ENCODE results near the gene RAB17. TPM values are rescaled to one million over a fixed set of nuclear protein-coding genes. Genes with fewer than 3 reads are reported as not detected.

Gene RAB17
- total RNA-seq, 1 experiment from 2014 or later, result 23.6 TPM

DNA sequence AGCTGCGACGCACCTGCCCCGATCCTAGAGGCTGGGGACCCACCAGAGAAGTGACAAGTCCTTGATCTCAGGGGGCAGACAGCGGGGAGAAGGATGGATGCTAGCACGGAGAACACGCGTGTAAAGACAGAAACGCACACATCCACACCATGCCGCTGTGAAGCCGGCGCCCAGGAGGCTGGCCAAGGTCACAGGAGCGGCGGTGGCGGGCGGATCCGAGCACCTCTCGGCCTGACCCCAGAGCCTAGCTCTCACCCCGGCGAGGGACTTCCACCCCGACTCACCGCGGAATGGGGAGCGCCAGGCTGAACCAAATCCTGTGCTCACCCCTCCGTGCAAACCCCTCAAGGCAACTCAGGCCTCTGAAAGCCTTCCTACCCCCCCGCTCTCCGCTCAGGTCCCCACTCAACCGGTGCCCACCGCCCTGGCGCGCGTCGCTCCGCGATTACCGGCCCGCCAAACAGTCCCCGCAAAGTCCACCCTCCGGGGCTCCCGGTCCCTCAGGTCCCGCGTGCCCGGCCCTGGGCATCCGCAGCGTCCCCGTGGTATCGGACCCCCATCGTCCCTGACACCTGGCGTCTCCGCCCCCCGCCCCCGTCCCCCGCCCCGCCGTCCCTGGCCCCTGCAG, 36.4 kb upstream of the RAB17 start:
- H3K36me3 ChIP-seq (ENCODE audit: control insufficient read depth, insufficient read depth, low read length), result no peaks in the 10 kb centered on the region
- CTCF ChIA-PET, result no interaction called here
- H3K27ac ChIP-seq (ENCODE audit: low read length), result peak overlapping the region; percentile 39; the same call in 1 of the 2 replicates
- in situ Hi-C loops (cut with HindIII; ENCODE audit: low pct_unique_long_range_greater_than_20kb, low sequenced_read_pairs) (no loop called here), intact Hi-C loops (cut with micrococcal nuclease; ENCODE audit: unreplicated experiment) (no loop called here)
- TF ChIP-seq TCF7L2 (IDR thresholded peaks at IDR 0.05; ENCODE audit: low read depth, low read length) (no peak), POLR2AphosphoS5 (IDR thresholded peaks at IDR 0.05; ENCODE audit: low read depth, low read length) (no peak), SIN3A (IDR thresholded peaks at IDR 0.05; ENCODE audit: borderline replicate concordance, insufficient read depth, low read depth, low read length) (no peak)
- TF ChIP-seq, protein P1, sequence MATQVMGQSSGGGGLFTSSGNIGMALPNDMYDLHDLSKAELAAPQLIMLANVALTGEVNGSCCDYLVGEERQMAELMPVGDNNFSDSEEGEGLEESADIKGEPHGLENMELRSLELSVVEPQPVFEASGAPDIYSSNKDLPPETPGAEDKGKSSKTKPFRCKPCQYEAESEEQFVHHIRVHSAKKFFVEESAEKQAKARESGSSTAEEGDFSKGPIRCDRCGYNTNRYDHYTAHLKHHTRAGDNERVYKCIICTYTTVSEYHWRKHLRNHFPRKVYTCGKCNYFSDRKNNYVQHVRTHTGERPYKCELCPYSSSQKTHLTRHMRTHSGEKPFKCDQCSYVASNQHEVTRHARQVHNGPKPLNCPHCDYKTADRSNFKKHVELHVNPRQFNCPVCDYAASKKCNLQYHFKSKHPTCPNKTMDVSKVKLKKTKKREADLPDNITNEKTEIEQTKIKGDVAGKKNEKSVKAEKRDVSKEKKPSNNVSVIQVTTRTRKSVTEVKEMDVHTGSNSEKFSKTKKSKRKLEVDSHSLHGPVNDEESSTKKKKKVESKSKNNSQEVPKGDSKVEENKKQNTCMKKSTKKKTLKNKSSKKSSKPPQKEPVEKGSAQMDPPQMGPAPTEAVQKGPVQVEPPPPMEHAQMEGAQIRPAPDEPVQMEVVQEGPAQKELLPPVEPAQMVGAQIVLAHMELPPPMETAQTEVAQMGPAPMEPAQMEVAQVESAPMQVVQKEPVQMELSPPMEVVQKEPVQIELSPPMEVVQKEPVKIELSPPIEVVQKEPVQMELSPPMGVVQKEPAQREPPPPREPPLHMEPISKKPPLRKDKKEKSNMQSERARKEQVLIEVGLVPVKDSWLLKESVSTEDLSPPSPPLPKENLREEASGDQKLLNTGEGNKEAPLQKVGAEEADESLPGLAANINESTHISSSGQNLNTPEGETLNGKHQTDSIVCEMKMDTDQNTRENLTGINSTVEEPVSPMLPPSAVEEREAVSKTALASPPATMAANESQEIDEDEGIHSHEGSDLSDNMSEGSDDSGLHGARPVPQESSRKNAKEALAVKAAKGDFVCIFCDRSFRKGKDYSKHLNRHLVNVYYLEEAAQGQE (IDR thresholded peaks at IDR 0.05; ENCODE audit: insufficient read depth in 1 of 2, low read depth in 2 of 2, low read length in 1 of 2), result no peak
- TF ChIP-seq, protein P2, sequence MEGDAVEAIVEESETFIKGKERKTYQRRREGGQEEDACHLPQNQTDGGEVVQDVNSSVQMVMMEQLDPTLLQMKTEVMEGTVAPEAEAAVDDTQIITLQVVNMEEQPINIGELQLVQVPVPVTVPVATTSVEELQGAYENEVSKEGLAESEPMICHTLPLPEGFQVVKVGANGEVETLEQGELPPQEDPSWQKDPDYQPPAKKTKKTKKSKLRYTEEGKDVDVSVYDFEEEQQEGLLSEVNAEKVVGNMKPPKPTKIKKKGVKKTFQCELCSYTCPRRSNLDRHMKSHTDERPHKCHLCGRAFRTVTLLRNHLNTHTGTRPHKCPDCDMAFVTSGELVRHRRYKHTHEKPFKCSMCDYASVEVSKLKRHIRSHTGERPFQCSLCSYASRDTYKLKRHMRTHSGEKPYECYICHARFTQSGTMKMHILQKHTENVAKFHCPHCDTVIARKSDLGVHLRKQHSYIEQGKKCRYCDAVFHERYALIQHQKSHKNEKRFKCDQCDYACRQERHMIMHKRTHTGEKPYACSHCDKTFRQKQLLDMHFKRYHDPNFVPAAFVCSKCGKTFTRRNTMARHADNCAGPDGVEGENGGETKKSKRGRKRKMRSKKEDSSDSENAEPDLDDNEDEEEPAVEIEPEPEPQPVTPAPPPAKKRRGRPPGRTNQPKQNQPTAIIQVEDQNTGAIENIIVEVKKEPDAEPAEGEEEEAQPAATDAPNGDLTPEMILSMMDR (IDR thresholded peaks at IDR 0.05), result no peak
- no peaks in the 10 kb centered on the region for H3K27me3 ChIP-seq (ENCODE audit: control insufficient read depth, insufficient read depth, low read length)
- no peak for DNase-seq (ENCODE audit: low read depth, low spot score)
- no TSS peak for BruUV-seq (replicated peaks)
- H3K4me1 ChIP-seq (ENCODE audit: control insufficient read depth, insufficient read depth, low read length), result peaks cover 20% of the 10 kb centered on the region
- POLR2A ChIA-PET, result no interaction called here
- peak; percentile 50 for ATAC-seq
- peak overlapping the region; percentile 39 to 41; a peak in 3 of 4 replicates for H3K4me3 ChIP-seq (ENCODE audit: low read depth in 2 of 2, low read length in 2 of 2)
- H3K9me3 ChIP-seq (ENCODE audit: control insufficient read depth, insufficient read depth, low read depth, low read length), result no peaks in the 10 kb centered on the region

DNA sequence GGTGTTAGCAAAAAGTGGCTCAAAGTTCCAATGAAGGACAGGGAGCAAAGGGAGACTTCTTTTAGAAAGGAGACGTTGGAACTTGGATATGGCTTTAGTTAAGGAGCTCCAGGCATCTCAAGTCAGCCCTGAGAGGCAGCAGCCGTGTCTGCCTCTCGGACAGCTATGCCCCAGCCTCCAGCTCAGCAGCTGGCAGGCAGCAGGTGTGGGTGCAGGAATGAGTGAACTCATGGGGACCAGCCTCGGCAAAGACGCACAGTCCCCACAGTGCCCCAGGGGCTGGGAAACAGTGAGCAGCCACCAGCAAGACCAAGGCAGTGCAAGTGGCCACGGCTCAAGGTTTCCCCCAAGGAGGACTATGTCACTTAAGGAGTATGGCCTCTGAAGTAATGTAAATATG, 35.2 kb upstream of the RAB17 start:
- Histone ChIP-seq H3K36me3 (ENCODE audit: control insufficient read depth, insufficient read depth, low read length) (no peaks in the 10 kb centered on the region), H3K27ac (ENCODE audit: low read length) (no peak overlapping the region), H3K9me3 (ENCODE audit: control insufficient read depth, insufficient read depth, low read depth, low read length) (no peaks in the 10 kb centered on the region), H3K27me3 (ENCODE audit: control insufficient read depth, insufficient read depth, low read length) (no peaks in the 10 kb centered on the region), H3K4me1 (ENCODE audit: control insufficient read depth, insufficient read depth, low read length) (peaks cover 17% of the 10 kb centered on the region), H3K4me3 (ENCODE audit: low read depth in 2 of 2, low read length in 2 of 2) (no peak overlapping the region)
- no peak for TF ChIP-seq SIN3A (IDR thresholded peaks at IDR 0.05; ENCODE audit: borderline replicate concordance, insufficient read depth, low read depth, low read length)
- TF ChIP-seq, protein P2 (IDR thresholded peaks at IDR 0.05), result no peak
- ATAC-seq (no peak), DNase-seq (ENCODE audit: low read depth, low spot score) (no peak)
- intact Hi-C loops (cut with micrococcal nuclease; ENCODE audit: unreplicated experiment), result no loop called here
- in situ Hi-C loops (cut with HindIII; ENCODE audit: low pct_unique_long_range_greater_than_20kb, low sequenced_read_pairs), result no loop called here
- ChIA-PET POLR2A (no interaction called here), CTCF (no interaction called here)
- no TSS peak for BruUV-seq (replicated peaks)
